Endodermal cell (in vitro differentiated cells): ENCODE measurements around the gene LIN9. TPM values are rescaled to one million over a fixed set of nuclear protein-coding genes. Genes with fewer than 3 reads are reported as not detected.

ENCODE experiments used
- DNase-seq: peaks from one replicate; pipeline ENCODE4 v3.0.0-alpha.2; 2017
- H3K27ac ChIP-seq: 2 replicates; pipeline ENCODE4 v1.5.1; 2013; ENCODE audit warnings: mild to moderate bottlenecking, low read depth, low read length, moderate library complexity
- H3K27me3 ChIP-seq: 2 replicates; pipeline ENCODE4 v1.6.1; 2013; ENCODE audit warnings: mild to moderate bottlenecking, low read length, moderate library complexity; ENCODE audit not compliant: insufficient read depth, control insufficient read depth, poor library complexity, severe bottlenecking
- H3K36me3 ChIP-seq: 2 replicates; pipeline ENCODE4 v1.7.0; 2013; ENCODE audit warnings: mild to moderate bottlenecking, low read length, moderate library complexity; ENCODE audit not compliant: control insufficient read depth, insufficient read depth
- H3K4me1 ChIP-seq: one replicate; pipeline ENCODE4 v1.7.0; 2013; ENCODE audit warnings: low read length; ENCODE audit not compliant: control insufficient read depth, insufficient read depth
- H3K4me3 ChIP-seq: 2 replicates; pipeline ENCODE4 v1.5.1; 2013; ENCODE audit warnings: mild to moderate bottlenecking, low read length, moderate library complexity
- H3K9ac ChIP-seq: 2 replicates; pipeline ENCODE4 v1.6.1; 2013; ENCODE audit warnings: mild to moderate bottlenecking, low read length, moderate library complexity; ENCODE audit not compliant: poor library complexity, severe bottlenecking; ENCODE audit errors: extremely low read depth
- H3K9me3 ChIP-seq: 2 replicates; pipeline ENCODE4 v1.6.1; 2013; ENCODE audit warnings: mild to moderate bottlenecking, low read length, moderate library complexity; ENCODE audit not compliant: control insufficient read depth
- H3K27ac Mint-ChIP-seq: 2 replicates; pipeline ENCODE4 v1.8.0; 2020; ENCODE audit warnings: mixed read lengths
- H3K27me3 Mint-ChIP-seq: 2 replicates; pipeline ENCODE4 v1.8.0; 2021; ENCODE audit warnings: mild to moderate bottlenecking, mixed read lengths; ENCODE audit not compliant: insufficient read depth
- H3K36me3 Mint-ChIP-seq: 2 replicates; pipeline ENCODE4 v1.8.0; 2020; ENCODE audit warnings: low read depth, mixed read lengths
- H3K4me1 Mint-ChIP-seq: 2 replicates; pipeline ENCODE4 v1.8.0; 2020; ENCODE audit warnings: mixed read lengths
- H3K4me3 Mint-ChIP-seq: 2 replicates; pipeline ENCODE4 v1.8.0; 2020; ENCODE audit warnings: mild to moderate bottlenecking, moderate library complexity, mixed read lengths
- H3K9me3 Mint-ChIP-seq: 2 replicates; pipeline ENCODE4 v1.8.0; 2020; ENCODE audit warnings: mild to moderate bottlenecking, mixed read lengths
- CTCF ChIP-seq: fragments of 200-600 bp; sonication (generic); conservative IDR thresholded peaks from 2 replicates; pipeline ENCODE4 v1.5.0; 2021; ENCODE audit warnings: antibody characterized with exemption, mild to moderate bottlenecking
- WGBS, 2 experiments: methylation state at CpG; one replicate each; pipeline versions ENCODE4 v1.1.5 to v1.1.7; 2013; ENCODE audit warnings: missing lambda C conversion rate in 2 of 2, mixed read lengths in 1 of 2; ENCODE audit not compliant: insufficient coverage in 1 of 2, insufficient read length in 1 of 2; 5-methylcytosine and 5-hydroxymethylcytosine counted together
- total RNA-seq, 2 donors: library from RNA; stranded (reverse); fragmentation: NEBNext Ultra II Directional in 1 of 2; extraction: Animal tissue kit (Norgen Biotek cat#: 25700) in 1 of 2; gene quantifications; 2 replicates in 1 of 2; 3 replicates in 1 of 2; pipeline ENCODE4 v1.2.1, GENCODE V29; 2021

Gene LIN9
- total RNA-seq, 2 donors from 2014 or later = 9.9 to 11.3 TPM

DNA sequence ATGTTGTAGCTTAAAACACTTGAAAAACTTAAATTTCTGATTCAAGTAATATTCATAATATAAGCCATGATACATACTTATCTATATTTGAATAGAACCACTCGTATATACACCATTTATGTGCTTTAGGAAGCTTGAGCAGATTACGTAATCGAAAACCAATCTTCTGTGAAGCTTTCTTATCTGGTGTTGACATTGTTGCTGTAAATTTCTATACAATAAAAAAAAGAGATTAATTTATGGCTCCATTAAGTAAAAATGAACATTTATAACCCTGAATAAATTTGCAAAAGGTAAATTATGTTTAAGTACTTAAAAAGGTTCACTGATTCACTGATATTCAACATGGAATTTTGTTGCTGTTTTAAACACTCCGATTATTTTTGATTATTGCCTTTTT is 21.4 kb downstream of the LIN9 start:
- Histone ChIP-seq H3K9me3 (no peaks in the 10 kb centered on the region), H3K27me3 (no peaks in the 10 kb centered on the region), H3K36me3 (peaks cover 53% of the 10 kb centered on the region), H3K27ac (no peak overlapping the region), H3K4me3 (no peak overlapping the region), H3K4me1 (no peaks in the 10 kb centered on the region), H3K9ac (no peak overlapping the region)
- H3K9me3 Mint-ChIP-seq = no peaks in the 10 kb centered on the region
- no peak for TF ChIP-seq CTCF
- no peak overlapping the region for H3K4me3 Mint-ChIP-seq
- H3K27ac Mint-ChIP-seq = no peak overlapping the region
- peaks cover 29% of the 10 kb centered on the region for H3K36me3 Mint-ChIP-seq
- H3K27me3 Mint-ChIP-seq = no peaks in the 10 kb centered on the region
- DNase-seq = no peak
- no peaks in the 10 kb centered on the region for H3K4me1 Mint-ChIP-seq
- WGBS, 2 experiments = 91 to 100% methylated on average over 1 to 4 of the region's 4 CpGs

- no peak for TF ChIP-seq CTCF
- Mint-ChIP-seq H3K27me3 (no peaks in the 10 kb centered on the region), H3K4me1 (no peaks in the 10 kb centered on the region), H3K9me3 (no peaks in the 10 kb centered on the region), H3K4me3 (no peak overlapping the region), H3K27ac (no peak overlapping the region), H3K36me3 (peaks cover 36% of the 10 kb centered on the region)
- no peak for DNase-seq
- H3K27me3 ChIP-seq = no peaks in the 10 kb centered on the region
- no peaks in the 10 kb centered on the region for H3K4me1 ChIP-seq
- no peak overlapping the region for H3K4me3 ChIP-seq
- no CpG with 5 or more reads among the region's 1 CpG for WGBS, 2 experiments
- no peak overlapping the region for H3K9ac ChIP-seq
- H3K27ac ChIP-seq = no peak overlapping the region
- no peaks in the 10 kb centered on the region for H3K9me3 ChIP-seq
- H3K36me3 ChIP-seq = peaks cover 44% of the 10 kb centered on the region
These were observed 27.9 kb downstream of the LIN9 start for GRCh38 chr1:226281058-226281457.

- no peak overlapping the region for H3K4me3 Mint-ChIP-seq
- no peak overlapping the region for H3K27ac ChIP-seq
These were observed 29.5 kb downstream of the LIN9 start for GRCh38 chr1:226279498-226279897.

More at GRCh38 chr1:226279498-226279897, 29.5 kb downstream of the LIN9 start:
- DNase-seq = no peak
- H3K4me1 ChIP-seq = no peaks in the 10 kb centered on the region
- H3K36me3 ChIP-seq = peaks cover 42% of the 10 kb centered on the region
- no peak overlapping the region for H3K4me3 ChIP-seq
- H3K27ac Mint-ChIP-seq = no peak overlapping the region
- no peak for TF ChIP-seq CTCF
- H3K9me3 ChIP-seq = no peaks in the 10 kb centered on the region
- H3K4me1 Mint-ChIP-seq = no peaks in the 10 kb centered on the region
- no peaks in the 10 kb centered on the region for H3K9me3 Mint-ChIP-seq
- WGBS, 2 experiments = 83 to 98% methylated on average over 4 of the region's 5 CpGs
- peaks cover 40% of the 10 kb centered on the region for H3K36me3 Mint-ChIP-seq
- no peaks in the 10 kb centered on the region for H3K27me3 Mint-ChIP-seq
- no peak overlapping the region for H3K9ac ChIP-seq
- no peaks in the 10 kb centered on the region for H3K27me3 ChIP-seq
